HFF-Myc (cell line): Measurements from ENCODE around the gene DCAF6.
A peak's percentile ranks its signal among the peaks of the same experiment; 100 is the strongest.

Experiments used
- DNase-seq: peaks from one replicate; pipeline ENCODE4 v3.0.0-alpha.2; 2011; ENCODE audit warnings: low read depth; ENCODE audit errors: extremely low read depth
- H3K4me3 ChIP-seq: replicated peaks from 2 replicates; pipeline ENCODE4 v1.5.1; 2011; ENCODE audit warnings: low read depth, mild to moderate bottlenecking, control low read depth, low read length
- CTCF ChIP-seq: IDR thresholded peaks from 2 replicates; pipeline ENCODE4 v1.5.1; 2012; ENCODE audit warnings: mild to moderate bottlenecking, low read depth, low read length, control low read depth; ENCODE audit errors: missing control alignments

The DCAF6 gene

GRCh38 chr1:168079761-168080160 is 143.3 kb downstream of the DCAF6 start:
- no peak for TF ChIP-seq CTCF
- no peak for DNase-seq
- H3K4me3 ChIP-seq: no peak overlapping the region

DNA sequence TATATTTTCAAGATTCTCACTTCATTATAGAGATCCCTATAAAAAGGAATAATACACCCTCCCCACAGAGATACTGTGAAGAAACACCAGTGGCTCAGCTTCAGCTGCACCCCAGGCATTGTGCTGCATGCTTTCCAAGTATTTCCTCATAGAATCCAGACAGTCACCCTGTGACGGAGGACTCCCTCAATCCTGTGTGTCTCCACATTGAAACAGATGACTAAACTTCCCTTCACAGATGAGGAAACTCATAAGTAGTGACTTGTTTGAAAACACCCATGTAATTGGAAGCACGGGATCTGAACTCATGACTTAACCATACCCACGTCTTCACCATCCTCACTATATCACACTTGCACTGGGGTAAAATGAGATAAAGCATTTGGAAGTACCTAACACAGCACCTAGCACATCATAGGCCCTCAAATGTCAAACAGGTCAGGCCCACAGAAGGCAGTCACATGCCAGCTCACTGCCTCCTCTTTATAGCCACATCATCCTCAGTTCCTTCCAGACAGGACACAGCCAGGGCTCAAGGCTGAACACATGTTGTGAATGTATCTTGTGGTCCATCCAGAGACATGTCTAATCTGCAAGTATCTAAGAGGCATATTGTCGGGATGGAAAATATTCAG is 145.0 kb downstream of the DCAF6 start:
- TF ChIP-seq CTCF: no peak
- H3K4me3 ChIP-seq: no peak overlapping the region
- no peak for DNase-seq

GRCh38 chr1:168082008-168082876 is 145.8 kb downstream of the DCAF6 start:
- TF ChIP-seq CTCF: peak; percentile 95
- peak; percentile 56 for DNase-seq
- H3K4me3 ChIP-seq: no peak overlapping the region

DNA sequence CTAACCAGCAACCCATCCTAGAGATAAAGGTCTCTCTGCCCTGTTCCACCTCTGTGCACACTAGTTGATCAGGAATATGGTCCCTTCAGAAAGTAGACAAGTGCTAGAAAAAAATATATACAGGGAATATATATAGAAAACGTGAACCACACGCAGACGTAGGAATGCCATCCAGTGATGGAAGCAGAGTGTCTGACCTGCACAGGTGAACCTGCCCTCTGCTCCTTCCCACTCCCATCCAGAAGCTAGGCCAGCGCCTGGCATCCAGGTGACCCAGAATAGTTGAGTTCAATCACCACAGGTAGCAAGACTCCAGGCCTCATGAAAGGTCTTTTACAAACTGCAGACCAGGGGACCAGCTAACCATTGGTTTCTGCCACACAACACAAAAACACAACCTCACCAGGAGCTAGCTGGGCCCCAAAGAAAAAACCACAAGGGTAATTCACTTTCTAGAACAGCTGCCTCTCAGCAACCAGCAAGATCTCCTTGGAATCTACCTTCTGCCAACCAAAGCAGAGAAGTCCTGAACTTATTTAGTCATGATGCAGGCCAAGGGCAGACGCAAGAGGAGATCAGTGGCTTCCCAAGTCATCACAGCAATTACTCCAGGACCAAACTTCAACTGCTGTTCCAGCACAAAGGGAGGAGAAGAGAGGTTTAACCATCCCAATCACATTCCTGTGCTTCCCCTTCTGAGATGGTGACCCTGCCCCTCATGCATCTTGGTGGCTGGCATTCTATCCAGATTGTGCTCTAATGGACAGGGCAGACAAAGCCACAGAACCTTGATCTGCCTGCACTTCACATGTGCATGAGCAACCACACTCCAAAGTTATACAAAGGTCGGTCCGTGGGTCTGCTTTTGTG is 147.2 kb downstream of the DCAF6 start:
- no peak for TF ChIP-seq CTCF
- no peak for DNase-seq
- no peak overlapping the region for H3K4me3 ChIP-seq

DNA sequence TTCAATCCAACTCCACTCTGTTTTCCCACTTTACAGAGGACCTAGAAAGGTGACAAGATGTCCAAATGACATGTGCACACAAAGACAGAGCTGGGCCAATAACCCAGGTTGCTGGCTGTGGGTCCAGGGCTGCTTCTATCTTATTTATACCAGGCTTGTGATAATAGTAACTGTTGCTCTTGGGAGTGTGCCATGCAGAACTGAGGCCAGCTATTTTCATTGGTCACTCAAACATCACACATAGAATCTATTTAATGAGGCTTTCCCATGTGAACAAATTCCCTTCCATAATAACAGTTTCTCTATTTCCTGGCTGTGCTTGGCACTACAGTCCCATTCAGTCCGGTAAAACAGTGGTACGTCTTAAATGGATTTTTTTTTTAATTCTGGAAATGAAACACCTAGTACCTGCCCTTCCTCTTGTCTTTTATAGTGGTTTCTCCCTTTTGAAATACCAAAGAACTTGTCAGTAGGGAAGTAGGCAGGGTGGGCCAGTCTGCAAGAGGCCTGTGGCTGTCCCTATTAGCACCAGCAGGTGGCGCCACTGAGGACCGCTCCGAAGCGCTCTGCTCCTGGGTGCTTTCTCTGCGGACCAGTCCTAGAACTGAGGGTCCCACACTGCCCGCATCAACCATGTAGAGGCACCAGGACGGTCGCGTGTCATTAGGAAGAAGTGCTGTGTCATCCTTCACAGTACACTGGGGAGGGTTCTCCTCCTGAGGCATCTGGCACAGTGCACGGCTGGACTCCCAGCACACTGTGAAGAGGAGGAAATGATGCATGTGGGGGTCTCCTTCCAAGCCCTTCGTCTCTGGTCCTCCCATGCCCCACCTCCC is 148.1 kb downstream of the DCAF6 start:
- peak; percentile 98 for TF ChIP-seq CTCF
- DNase-seq: no peak
- H3K4me3 ChIP-seq: no peak overlapping the region

GRCh38 chr1:168085401-168085872 is 149.0 kb downstream of the DCAF6 start:
- DNase-seq: no peak
- TF ChIP-seq CTCF: no peak
- H3K4me3 ChIP-seq: no peak overlapping the region
